RCC 7860 (cell line): ENCODE data around the gene ZBTB25.
A peak's percentile ranks its signal among the peaks of the same experiment; 100 is the strongest.
"Not testable (repeated sequence)": the region's sequence is repeated elsewhere in the genome, so short reads cannot be mapped to it uniquely, and the experiment has no call there.

Experiments used
- DNase-seq: peaks from one replicate; pipeline ENCODE4 v3.0.0-alpha.2; 2015; ENCODE audit warnings: low spot score
- FAIRE-seq: peaks from 2 replicates; lab custom pipeline; 2012; peaks lifted over from hg19 to GRCh38; lab: Jason Lieb, UNC

ZBTB25 gene

GRCh38 chr14:64517667-64518066, 14.0 kb upstream of the ZBTB25 start:
- not testable (repeated sequence) for DNase-seq, FAIRE-seq

DNA sequence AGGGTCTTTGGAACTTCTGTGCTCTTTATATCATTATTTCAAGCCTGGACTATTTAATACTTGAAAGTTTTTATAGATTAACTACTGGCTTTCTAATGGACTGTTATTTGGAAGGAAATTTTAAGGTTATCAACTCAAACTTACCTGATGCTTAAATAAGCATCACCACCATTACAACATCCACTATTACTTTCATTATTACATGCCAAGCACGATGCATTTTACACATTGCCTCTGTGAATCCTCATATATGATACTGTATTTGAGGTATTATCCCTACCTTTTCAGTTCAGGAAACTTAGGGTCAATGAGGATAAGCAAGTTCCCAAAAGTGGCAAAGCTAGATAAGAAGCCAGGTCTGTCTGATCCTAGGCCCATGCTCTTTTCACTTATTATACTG, 13.3 kb upstream of the ZBTB25 start:
- DNase-seq (no peak), FAIRE-seq (no peak)

DNA sequence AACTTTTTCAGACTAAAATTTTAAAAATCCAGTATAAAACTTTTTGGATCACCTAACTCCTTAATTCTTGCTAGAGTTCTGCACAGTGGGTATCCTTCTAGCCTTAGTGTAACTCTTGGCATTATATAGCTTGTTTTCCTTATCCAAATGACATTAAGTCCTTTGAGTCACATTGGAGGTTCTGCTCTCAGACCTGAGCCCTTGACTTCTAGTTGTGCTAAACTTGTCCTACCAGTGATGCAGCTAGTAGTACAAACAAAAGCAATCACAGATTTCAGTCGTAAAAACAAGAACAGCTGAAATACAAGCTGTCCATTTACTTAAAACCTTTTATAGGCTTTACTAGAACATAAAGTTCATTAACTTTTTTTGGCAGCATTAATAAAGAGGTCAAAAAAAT, 11.4 kb upstream of the ZBTB25 start:
- FAIRE-seq (no peak), DNase-seq (no peak)

GRCh38 chr14:64513271-64513670, 9.6 kb upstream of the ZBTB25 start:
- FAIRE-seq (no peak), DNase-seq (no peak)

DNA sequence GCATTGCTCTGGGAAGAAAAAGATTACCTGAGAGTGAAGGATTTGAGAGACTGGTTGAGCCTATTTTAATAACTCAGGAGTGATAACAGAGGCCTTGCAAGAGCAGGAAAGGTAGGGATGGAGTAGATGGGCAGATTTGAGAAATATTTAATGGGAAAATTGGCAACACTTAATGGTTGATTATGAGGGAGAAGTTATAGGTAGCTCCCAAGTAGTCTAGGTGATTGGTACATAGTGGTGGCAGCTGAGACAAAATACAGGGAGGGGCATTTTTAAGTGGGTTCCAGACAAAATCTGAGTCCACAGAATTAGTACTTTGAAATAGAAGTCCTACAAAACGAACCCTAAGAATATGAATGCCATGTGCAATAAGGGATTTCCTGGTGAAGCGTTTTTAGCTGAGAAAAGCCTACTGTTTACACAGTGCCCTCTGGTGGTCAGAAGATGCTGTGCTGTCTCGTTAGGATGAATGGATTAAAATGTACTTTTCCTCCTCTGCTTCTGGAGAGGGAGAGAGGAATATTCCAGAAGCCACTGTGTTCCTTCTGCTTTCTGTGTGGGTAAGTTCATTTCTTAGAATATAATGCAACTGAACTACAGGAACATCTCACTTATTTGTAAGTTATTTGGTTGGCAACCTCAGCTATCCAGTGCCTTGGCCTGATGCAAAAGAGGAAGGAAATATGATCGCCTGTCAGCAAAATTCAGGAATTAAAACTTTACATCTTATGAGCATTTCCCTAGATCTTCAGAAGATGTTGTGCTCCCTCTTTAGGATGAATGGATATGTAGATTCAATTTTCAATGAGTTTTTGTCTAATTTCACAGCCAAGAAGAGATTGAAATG, 7.4 kb upstream of the ZBTB25 start:
- DNase-seq (peak; percentile 11), FAIRE-seq (no peak)

DNA sequence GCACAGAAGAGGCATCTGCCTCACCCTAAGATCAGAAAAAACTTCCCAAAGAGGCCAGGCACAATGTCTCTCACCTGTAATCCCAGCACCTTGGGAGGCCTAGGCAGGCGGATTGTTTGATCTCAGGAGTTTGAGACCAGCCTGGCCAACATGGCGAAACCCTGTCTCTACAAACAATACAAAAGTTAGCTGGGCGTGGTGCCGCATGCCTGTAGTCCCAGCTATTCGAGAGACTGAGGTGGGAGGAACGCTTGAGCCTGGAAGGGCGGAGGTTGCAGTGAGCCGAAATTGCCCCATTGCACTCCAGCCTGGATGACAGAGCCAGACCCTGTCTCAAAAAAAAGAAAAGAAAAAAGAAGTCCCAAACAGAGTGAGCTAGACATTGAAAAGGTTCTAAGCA, 5.4 kb upstream of the ZBTB25 start:
- FAIRE-seq (no peak), DNase-seq (no peak)

DNA sequence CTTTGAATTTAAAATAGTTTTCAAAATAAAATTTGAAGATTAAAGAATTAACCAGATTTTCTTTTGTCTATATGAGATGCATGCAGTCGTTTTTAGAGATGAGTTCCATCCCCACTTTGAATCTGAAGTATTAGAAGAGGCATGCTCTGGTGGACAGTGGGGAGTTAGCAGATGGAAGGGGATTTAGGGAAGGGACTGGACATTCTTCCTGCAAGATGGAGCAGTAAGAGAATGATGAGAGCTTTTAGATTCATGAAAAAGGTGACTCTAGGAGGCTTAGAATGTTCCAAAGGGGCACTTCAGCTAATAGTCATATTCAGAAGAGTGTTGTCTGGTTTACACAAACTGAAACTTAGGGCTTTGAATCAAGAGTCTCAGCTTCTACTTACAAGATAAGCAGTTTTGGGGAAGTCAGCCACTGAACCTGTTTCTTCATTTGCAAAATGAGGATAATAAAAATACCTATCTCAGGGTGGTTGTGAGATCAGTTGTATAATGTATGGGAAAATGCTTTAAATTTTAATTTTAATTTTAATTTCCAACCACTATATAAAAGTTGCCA, 4.7 kb upstream of the ZBTB25 start:
- FAIRE-seq: no peak
- no peak for DNase-seq

- no peak for FAIRE-seq
- DNase-seq: no peak
Measured at GRCh38 chr14:64507376-64508156, 3.9 kb upstream of the ZBTB25 start.

- FAIRE-seq: no peak
- no peak for DNase-seq
Measured at GRCh38 chr14:64506721-64507120, 3.1 kb upstream of the ZBTB25 start.

DNA sequence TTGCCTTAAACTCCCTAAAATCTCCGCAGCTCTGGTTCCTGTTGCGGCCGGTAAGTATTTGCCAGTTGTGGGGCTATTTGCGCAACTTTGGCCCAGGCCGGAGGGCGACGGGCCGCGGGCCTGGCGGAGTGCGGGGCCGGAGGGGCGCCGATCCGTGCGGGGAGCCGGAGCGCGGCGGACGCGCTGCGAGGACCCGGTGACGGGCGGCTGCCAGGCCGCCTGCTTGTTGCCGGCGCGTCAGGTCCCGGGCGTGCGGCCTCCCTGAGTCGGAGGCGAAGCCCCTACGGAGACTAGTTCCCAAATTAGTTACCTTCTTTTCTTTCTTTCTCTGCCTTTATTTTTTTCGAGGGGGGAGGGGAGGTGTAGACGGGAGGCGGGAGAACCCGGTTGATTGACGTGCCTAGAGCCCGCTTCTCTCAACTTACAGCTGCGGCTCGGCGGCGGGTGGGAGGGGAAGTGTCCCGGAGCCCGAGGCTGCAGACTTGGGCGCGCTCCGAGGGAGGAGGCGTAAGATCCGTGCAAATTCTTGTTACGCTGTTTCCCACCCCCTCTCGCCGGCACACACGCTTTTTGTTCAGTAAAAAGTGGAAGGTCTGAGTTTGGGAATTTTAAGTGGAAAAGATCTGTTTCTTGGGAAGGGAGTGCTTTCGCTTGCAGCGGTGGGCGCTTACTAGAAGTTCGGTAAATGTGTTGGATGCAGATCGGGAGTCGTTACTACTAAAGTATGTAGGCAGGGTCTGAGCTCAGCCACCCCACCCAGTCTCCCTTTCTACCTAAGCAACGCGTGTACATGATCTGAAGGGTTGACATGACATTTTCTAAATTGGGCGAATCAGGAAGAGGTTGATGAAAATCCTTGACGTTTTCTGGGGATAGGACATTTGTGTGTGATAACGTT, 1.5 kb upstream of the ZBTB25 start:
- DNase-seq (peak; percentile 50), FAIRE-seq (no peak)

DNA sequence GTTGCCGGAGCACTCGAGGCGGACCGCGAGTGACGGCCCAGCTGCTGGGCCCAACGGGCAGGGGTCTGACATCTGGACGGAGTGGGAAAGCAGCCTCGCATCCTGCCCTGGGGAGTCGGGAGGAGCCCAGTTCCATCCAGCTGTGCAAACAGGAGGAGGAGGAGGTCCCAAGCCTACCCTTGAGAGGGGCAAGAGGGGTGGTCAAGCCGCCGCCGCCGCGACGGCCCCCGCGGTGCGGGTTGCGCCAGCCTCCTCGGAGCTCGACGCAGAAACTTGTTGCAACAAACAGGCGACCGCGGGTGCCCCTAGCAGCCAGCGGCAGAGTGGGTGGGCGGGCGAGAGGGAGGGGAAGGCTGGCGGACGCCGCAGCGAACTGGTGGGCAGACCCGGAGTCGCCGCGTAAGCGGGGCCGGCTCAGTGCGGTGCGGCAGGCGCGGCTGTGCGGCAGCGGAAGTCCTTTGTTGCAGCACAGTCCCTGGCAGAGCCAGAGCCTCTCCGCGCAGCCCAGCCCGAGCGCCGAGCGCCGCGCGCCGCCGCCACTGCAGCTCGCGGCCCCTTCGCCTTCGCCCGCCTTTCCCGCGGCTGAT, 765 bp upstream of the ZBTB25 start, which contains the start of gene ZBTB1:
TSS of gene ZBTB1 (plus strand) at position 461 of the 587 bp plus-strand sequence. CDS start 16,735 bp downstream, outside the sequence.
- FAIRE-seq: no peak

GRCh38 chr14:64502887-64503433, 678 bp downstream of the ZBTB25 start:
- FAIRE-seq: no peak

More for the DNA sequence above, 765 bp upstream of the ZBTB25 start, which contains the start of gene ZBTB1:
- DNase-seq: peak; percentile 65

DNA sequence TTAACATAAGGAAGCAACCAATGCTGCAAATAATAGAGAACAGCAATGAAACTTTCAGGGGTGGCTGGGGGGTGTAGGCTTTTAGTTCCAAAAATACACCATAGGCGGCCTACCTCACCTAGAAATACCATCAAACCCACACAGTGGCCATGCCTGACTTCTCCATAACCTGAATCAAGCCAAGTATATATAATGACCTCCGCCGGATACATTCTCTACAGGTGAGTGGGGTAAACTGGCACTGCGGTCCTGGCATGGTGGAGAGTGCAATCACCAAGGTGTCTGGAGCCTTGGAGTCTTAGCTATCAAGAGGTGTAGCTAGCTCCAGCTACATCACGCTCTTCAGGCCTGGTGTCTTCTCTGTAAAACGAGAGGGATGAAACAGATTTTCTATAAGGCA, 1.2 kb downstream of the ZBTB25 start:
- DNase-seq (no peak), FAIRE-seq (no peak)

More at GRCh38 chr14:64502887-64503433, 678 bp downstream of the ZBTB25 start:
- no peak for DNase-seq

- FAIRE-seq (peak; percentile 26), DNase-seq (peak; percentile 69)
Measured at GRCh38 chr14:64501411-64502171, 2.0 kb downstream of the ZBTB25 start.

GRCh38 chr14:64500088-64500487, 3.5 kb downstream of the ZBTB25 start:
- no peak for DNase-seq
- no peak for FAIRE-seq

GRCh38 chr14:64496764-64497163, 6.9 kb downstream of the ZBTB25 start:
- DNase-seq (no peak), FAIRE-seq (no peak)

- FAIRE-seq: no peak
Measured at GRCh38 chr14:64495252-64495651, 8.4 kb downstream of the ZBTB25 start.

DNA sequence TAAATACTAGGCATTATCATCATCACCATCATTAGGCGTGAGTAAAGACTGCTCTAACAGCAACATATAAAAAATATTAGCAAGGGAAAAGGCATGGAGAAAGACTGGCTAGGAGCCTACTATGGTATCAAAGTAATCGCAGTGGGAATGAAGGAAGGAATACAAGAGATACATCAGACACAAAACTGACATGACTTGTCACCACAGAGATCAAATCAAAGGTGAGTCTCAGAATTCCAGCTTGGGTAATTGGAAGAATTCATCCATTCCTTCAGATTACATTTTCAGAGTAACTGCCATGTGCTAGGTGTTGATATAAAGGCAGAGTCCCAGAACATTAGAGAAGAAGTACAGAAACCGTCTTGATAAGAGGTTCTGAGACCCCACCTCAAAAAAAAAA, 10.2 kb downstream of the ZBTB25 start:
- DNase-seq (no peak), FAIRE-seq (no peak)

More at GRCh38 chr14:64495252-64495651, 8.4 kb downstream of the ZBTB25 start:
- DNase-seq: no peak

DNA sequence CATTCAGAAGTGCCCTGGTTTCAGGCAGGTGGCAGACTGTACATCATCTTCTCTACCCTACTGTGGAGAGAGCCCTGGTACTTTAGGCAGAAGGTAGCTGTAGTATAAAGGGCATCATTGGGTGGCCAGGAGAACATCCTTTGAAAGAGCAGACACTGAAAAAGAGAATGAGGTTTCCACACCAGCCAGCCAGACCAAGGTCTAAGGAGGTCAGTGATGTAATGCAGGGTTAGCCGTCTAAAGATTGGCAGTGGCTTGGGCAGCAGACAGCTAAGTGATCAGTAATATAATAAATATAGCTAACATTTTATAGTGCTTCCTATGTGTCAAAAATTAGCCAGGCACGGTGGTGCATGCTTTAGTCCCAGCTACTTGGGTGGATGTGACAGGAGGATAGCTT, 12.0 kb downstream of the ZBTB25 start:
- no peak for DNase-seq
- no peak for FAIRE-seq
